GM10248 (cell line): Measurements from ENCODE around the gene SLC19A2.

Source experiments
- CTCF ChIA-PET: fragments of 300-600 bp; sonication (Branson Sonifier 250); formaldehyde crosslinking; extraction: SDS; loops from one replicate; lab custom pipeline; 2021; ENCODE audit warnings: antibody characterized with exemption; lab: Yijun Ruan, JAX
- POLR2A ChIA-PET: fragments of 350-650 bp; sonication (Branson Sonifier 250); formaldehyde crosslinking; extraction: SDS; loops from one replicate; lab custom pipeline; 2020; ENCODE audit warnings: antibody characterized with exemption; lab: Yijun Ruan, JAX
- DNase-seq: peaks from one replicate; pipeline ENCODE4 v3.0.0; 2012; ENCODE audit errors: extremely low spot score
- CTCF ChIP-seq: IDR thresholded peaks from 2 replicates; pipeline ENCODE4 v1.5.1; 2012; ENCODE audit warnings: mild to moderate bottlenecking, low read depth; ENCODE audit errors: extremely low read depth, missing control alignments, control extremely low read depth

Gene SLC19A2

DNA sequence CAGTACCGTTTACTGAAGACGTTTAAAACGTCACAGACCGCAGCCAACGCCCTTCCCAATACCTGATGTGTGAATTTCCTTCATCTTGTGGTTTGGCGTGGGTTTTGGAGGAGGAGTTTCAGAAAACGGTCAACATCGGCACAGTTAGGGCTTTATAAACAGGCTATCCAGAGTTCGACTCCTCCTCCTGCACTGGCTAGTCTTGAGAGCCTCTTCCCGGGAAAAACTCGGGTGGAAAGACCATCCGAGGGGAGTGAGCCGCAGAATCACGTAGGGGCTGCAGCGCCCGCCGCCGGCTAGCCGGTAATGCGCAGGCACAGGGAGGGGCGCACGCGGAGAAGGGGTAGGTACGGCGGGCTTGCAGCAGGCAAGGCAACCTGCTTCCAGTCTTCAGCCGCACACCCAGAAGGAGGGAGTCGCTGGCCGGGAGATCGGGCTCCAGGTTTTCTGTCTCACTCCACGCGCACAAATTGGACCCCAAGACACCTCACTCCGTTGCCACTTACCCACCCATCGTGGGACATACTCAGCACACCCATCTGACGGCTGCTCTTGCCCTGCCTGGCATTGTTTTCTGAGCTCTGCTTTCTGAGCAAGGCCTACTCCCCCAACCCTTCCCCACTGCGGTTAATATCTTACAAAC is 25.4 kb downstream of the SLC19A2 start:
- DNase-seq: no peak
- no peak for TF ChIP-seq CTCF
- ChIA-PET CTCF (interaction anchor here (1.0 to 1.8 kb wide), 3 partner anchors 8 to 142 kb away, joined by 3 to 5 read pairs (median 5); no protein-coding TSS in a partner anchor), POLR2A (no interaction called here)

- ChIA-PET POLR2A (no interaction called here), CTCF (no interaction called here)
- TF ChIP-seq CTCF: no peak
- DNase-seq: no peak
Measured at GRCh38 chr1:169457443-169457842, 28.3 kb downstream of the SLC19A2 start.

GRCh38 chr1:169456029-169456428 is 29.7 kb downstream of the SLC19A2 start:
- ChIA-PET POLR2A (no interaction called here), CTCF (no interaction called here)
- no peak for TF ChIP-seq CTCF
- no peak for DNase-seq

DNA sequence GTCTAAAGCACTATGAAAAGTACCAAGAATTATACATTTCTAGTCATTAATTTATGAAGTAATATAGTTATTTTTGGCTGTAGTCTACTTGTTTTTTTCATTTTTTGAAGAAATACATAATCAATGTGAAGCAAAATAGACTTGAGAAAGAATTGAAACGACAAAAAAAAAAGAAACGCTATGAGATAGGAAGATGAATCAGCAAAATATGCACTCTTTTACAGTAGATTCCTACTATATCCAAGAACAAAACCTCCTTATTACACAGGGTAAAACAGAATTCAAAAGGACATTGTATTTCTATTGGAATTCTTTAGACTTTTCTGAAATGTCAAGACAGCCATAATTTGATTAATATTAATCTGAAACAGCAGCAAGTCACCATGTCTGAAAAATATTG is 32.8 kb downstream of the SLC19A2 start:
- ChIA-PET CTCF (interaction anchor here (1.2 kb wide), 1 partner anchor 8 kb away, joined by 5 read pairs; no protein-coding TSS in a partner anchor), POLR2A (no interaction called here)
- no peak for DNase-seq
- no peak for TF ChIP-seq CTCF

- DNase-seq: no peak
- POLR2A ChIA-PET: no interaction called here
- CTCF ChIA-PET: interaction anchor here (1.2 to 1.3 kb wide), 2 partner anchors 10 to 13 kb away, joined by 3 to 5 read pairs; no protein-coding TSS in a partner anchor
- no peak for TF ChIP-seq CTCF
Measured at GRCh38 chr1:169451218-169451824, 34.4 kb downstream of the SLC19A2 start.

DNA sequence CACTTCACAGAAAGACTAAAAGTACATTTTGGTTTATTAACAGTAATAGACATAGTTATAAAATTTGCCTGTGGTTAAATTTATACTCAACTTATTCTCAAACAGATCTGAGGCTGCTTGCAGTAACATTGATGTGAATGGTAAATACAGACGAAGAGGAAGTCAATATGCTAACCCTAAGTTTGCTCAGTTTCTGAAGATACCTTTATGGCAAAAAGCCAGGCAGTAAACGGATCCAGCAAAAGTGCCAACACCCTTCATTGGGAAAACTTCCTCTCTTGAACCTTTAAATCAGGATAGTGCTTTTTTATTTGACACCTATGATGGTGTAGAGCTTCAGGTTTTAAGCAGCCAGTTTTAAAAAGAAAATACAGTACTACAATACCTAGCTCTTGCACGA is 41.8 kb downstream of the SLC19A2 start:
- ChIA-PET POLR2A (no interaction called here), CTCF (no interaction called here)
- no peak for TF ChIP-seq CTCF
- no peak for DNase-seq
